GM13977 (cell line): Measurements from ENCODE around the gene UGT1A4.
A peak's percentile ranks its signal among the peaks of the same experiment; 100 is the strongest.

Experiments
- DNase-seq: peaks from one replicate; pipeline ENCODE4 v3.0.0; 2012; ENCODE audit warnings: low spot score
- CTCF ChIP-seq: IDR thresholded peaks from 2 replicates; pipeline ENCODE4 v1.5.1; 2012; ENCODE audit warnings: mild to moderate bottlenecking, control low read depth; ENCODE audit not compliant: insufficient read depth; ENCODE audit errors: extremely low read depth, missing control alignments
- in situ Hi-C: fragments of 300-500 bp; cut with MboI; formaldehyde crosslinking; loops from one replicate; pipeline ENCODE4 v1.12.0; 2022; ENCODE audit warnings: low sequenced_read_pairs, low pct_unique_long_range_greater_than_20kb, mixed read lengths, inconsistent platforms; ENCODE audit not compliant: unreplicated experiment

The UGT1A4 gene

GRCh38 chr2:233718552-233718951, at the start of gene UGT1A4:
Gene UGT1A4 (plus strand): TSS chr2:233718736. CDS start chr2:233718821, 85 bp downstream.
- in situ Hi-C loops = loop anchor here (25.0 kb wide), 1 partner anchor 231 kb away; no protein-coding TSS in a partner anchor
- no peak for DNase-seq
- TF ChIP-seq CTCF = no peak

GRCh38 chr2:233671290-233672161, 47.0 kb upstream of the UGT1A4 start, which contains the start of gene UGT1A9:
Gene UGT1A9 (plus strand): TSS chr2:233671898. CDS start chr2:233671935, 37 bp downstream.
- TF ChIP-seq CTCF = no peak
- in situ Hi-C loops = no loop called here
- DNase-seq = no peak

- in situ Hi-C loops = no loop called here
- DNase-seq = no peak
- no peak for TF ChIP-seq CTCF
Observed at GRCh38 chr2:233672886-233673285, 45.6 kb upstream of the UGT1A4 start.

GRCh38 chr2:233673896-233674295, 44.6 kb upstream of the UGT1A4 start:
- no peak for TF ChIP-seq CTCF
- in situ Hi-C loops = no loop called here
- no peak for DNase-seq

- in situ Hi-C loops = no loop called here
- DNase-seq = no peak
- peak; percentile 28 for TF ChIP-seq CTCF
Observed at GRCh38 chr2:233674314-233674713, 44.2 kb upstream of the UGT1A4 start.

GRCh38 chr2:233674995-233675394, 43.5 kb upstream of the UGT1A4 start:
- in situ Hi-C loops = no loop called here
- no peak for TF ChIP-seq CTCF
- DNase-seq = no peak
